HG02981 (cell line): ENCODE data around the gene WDR5B.

ENCODE experiments used
- ATAC-seq: cut with Tn5 transposase; IDR thresholded peaks from one replicate; pipeline ENCODE4 v1.9.1; 2021; ENCODE audit warnings: mild to moderate bottlenecking, moderate library complexity; ENCODE audit not compliant: unreplicated experiment

WDR5B gene

DNA sequence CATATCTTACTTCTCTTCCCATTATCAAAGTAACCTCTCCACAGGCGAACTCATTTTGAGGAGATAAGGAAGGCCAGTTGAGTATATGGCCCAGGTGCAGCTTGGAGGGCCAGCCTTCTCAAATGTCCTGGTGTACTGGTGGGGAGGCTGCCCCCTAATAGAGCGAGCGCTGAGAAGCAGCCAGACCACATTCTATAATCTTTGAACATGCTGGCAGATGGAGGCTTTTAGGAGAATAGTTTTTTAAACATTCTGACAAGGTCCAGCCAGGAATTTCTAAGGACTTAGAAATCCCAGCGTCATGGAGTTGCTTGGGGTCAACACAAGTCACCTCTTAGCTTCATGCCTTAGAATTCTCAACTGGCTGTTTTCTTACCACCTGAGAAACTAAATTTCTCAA is 5.8 kb downstream of the WDR5B start:
- no peak for ATAC-seq

DNA sequence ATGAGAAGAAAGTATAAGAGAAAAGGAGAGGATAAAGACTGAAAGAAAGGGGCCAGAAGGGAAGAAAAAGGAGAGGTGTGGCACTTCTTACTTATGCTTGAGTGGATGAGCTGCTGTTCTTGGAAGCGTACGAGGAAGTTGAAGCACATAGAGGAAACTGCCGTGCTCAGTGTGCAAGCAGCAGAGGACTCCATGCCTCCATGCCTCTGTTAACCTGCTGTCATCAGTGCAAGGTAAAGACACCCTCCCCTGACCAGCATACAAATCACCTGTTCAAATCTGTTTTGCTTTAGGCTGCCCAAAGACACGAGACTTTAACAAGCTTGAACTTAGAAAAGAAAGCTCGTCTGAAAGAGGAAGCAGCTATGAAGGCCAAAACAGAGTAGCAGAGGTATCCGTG is 6.4 kb downstream of the WDR5B start:
- no peak for ATAC-seq

DNA sequence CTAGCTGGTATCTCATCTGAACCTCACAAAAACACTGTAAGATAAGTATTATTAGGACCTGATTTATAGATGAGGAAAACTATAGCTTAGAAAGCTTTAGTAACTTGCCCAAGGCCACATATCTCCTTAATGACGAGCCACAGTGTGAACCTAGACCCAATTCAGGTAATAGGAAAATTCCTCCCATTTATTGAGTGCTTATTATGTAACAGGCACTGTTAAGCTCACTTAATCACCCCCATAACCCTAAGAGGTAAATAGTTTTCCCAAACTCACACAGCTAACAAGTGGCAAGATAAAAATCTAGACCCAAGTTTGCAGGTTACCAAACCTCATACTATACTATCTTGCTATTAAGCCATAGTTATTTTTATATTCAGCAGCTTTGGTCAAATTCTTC is 7.9 kb downstream of the WDR5B start:
- no peak for ATAC-seq

DNA sequence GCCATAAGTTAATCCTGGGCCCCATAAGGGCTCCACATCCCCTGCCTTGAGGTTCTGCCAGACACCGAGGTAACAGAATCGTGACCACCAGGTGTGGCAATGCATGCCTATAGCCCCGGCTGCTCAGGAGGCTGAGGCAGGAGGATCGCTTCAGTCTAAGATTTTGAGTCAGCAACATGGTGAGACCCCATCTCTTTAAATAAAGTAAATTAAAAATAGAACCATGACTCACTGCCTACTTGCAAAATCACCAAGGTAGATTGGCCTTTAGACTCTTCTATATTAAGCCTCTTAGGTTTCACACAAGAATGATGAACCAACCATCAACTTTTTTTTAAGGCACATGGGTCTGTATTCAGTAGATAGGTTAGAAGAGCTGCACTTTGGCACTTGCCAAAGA is 9.7 kb downstream of the WDR5B start:
- ATAC-seq: no peak

DNA sequence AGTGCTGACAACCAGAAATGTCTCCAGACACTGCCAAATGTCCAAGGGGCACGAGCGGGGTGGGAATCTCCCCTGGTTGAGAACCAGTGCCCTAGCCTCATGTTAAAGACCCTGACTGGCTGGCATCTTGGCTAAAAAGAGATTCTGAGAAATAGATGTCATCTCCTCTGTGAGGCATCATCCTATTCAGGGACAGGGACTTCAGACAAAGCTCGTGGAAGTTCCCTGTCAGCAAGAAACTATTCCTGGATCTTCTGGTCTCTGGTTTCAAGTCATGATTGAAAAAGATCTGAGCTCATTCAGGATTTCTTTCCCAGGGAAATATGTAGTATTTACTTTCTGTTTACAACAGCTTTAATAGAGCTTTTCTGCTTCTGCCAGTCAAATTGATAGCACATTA is 10.8 kb downstream of the WDR5B start:
- ATAC-seq: no peak

DNA sequence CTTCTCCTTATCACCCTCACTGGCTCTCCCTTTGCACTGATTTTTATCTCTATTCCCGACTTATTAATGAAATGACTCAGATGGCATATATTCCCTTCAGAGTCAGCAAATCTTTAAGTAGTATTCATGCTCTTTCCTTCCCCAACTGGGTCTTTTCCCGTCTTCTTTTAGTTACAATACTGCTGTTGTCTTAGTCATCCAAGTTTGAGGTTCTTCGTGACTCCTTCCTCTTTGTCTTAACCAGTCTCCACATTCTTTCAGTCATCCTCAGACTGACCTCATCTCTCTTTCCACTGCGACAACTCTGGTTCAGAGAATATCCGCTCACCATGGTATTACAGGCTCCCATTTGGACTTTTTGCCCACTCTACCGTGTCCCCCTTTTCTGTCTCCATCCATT is 12.4 kb downstream of the WDR5B start:
- no peak for ATAC-seq

DNA sequence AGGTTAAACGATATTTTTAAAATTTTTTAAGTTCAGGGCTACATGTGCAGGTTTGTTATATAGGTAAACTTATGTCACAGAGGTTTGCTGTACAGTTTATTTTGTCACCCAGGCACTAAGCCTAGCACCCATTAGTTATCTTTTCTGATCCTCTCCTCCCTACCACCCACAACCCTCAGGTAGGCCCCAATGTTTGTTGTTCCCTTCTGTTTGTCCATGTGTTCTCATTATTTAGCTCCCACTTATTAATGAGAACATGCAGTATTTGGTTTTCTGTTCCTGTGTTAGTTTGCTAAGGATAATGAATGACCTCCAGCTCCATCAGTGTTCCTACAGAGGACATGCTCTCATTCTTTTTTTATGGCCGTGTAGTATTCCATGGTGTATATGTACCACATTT is 16.9 kb downstream of the WDR5B start:
- no peak for ATAC-seq

DNA sequence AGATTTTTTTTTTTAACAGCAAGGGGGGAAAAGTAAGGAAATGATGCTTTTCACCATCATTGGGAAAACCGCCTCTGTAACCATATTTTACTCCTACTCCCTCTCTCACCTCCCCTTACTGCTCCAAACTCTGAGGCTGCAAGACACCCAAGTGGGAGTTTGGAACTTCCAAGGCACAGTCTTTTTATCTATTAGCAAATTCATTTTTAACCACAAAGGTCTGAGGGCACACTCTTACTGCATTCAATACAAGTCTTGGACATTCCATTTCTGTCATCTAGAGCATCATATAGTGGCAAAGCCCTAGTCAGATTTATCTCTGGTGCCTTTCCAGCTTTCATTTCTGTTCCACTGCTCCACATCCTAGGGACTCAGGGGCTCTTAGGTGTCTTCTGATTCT is 18.7 kb downstream of the WDR5B start:
- no peak for ATAC-seq

DNA sequence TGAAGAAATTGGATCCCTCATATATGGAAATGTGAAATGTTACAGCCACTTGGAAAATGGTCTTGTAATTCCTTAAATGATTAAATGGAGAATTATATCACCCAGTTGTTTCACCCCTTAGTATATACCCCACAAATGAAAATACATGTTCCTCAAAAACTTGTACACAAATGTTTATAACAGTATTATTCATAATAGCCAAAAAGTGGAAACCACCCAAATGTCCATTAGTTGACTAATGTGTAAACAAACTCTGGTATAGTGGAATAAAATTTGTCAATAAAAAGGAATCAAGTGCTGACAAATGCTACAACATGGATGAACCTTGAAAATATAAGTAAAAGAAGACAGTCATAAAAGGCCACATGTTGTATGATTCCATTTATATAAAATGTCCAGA is 19.4 kb downstream of the WDR5B start:
- no peak for ATAC-seq

DNA sequence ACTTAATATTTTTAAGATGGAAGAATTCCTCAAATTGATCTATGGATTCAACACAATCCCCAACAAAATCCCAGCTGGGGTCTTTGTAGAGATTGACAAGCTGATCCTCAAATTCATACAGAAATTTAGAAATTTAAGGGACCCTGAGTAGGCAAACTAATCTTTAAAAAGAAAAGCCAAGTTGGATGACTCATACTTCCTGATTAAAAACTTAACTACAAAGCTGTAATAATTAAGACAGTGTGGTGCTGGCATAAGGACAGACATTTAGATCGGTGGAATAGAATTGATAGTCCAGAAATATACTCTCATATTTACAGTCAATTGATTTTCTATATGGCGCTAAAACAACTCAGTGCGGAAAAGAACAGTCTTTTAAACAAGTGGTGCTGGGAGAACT is 20.3 kb downstream of the WDR5B start:
- ATAC-seq: no peak

DNA sequence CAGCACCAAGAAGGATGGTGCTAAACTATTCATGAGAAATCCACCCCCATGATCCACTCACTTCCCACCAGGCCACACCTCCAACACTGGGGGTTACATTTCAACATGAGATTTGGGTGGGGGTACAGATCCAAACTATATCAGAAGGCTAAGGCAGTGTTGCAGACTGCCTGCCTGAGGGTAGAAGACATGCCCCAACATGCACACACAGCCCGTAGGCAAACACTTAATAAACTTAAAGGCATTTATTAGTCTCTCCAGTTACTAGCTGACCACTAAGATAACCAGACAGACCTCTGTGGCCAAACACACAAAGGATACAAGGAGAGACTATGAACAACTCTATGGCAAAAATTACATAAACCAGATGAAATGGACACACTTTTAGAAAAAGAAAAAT is 21.7 kb downstream of the WDR5B start:
- ATAC-seq: no peak

DNA sequence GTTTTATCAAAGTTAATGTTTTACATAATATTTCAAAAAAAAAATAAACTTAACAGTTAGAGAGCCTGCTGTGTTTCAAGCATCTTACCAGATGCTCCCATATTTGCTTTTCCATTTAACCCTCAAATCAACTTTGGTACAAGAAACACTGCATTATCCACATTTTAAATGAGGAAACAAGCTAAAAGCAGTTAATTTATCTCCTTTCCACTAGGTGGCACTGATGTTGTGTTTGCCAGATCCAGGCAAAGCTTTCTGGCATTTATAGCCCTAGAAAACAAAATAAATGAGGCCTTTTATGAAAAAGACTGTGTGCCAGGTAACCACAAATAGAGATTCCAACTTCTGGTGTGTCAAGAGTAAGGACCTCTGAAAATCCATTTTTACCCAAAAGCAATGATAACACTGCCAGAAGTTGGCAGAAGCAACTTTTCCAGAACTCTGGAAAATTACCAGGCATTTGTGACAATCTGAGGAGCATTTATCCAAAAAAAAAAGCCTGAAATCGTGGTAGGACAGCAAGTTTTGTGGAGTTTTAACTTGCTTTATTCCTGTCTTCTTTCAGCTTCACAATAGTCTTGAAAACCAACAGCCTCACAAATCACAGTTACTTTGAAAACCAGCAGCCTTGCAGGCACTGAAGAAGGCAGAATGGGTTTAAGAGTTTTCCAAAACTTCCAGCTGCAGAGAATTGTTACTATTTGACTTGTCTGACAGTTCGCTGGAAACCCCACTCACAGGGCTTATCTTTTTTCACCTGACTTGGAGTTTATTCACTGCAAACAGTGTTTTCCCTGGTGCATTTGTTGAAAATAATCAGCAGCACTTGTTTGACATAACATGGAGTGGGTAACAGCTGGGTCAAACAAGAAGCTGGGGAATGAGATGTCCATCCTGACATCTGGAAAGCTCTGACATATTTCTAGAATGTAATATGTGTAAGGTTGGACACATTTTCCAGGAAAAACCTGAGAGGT is 22.7 kb downstream of the WDR5B start:
- no peak for ATAC-seq

DNA sequence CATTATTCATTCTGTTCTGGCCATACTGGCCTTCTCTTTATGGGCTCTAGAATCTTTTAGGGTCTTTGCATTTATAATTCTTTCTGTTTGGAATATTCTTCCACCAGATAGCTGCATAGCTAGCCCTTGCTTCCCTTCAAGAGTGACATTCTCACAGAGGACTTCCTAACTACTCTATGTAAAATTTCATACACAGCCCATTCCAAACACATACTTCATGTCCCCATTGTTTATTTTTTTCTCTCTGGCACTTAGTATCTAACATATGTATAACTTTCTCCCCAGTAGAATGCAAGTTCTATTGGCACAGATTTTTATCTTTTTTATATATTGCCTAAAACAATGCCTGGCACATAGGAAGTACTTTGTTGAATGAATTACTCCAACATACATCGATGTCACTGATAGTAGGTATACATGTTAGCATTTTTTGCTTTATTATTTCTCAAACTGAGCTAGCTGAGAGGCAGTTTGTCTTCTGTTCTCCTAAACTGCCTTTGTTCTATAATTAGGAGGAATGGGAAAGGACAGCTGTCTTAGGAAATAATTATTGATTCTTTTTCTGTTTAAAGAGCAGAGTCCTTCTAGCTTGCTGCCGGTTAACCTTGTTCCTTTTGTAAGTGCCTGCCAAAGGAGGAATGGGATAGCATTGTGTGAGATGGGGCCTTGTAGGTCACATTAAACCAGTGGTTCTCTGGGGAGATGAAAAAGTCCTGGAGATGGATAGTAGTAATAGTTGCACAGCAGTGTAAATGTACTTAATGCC is 24.0 kb downstream of the WDR5B start:
- ATAC-seq: no peak

DNA sequence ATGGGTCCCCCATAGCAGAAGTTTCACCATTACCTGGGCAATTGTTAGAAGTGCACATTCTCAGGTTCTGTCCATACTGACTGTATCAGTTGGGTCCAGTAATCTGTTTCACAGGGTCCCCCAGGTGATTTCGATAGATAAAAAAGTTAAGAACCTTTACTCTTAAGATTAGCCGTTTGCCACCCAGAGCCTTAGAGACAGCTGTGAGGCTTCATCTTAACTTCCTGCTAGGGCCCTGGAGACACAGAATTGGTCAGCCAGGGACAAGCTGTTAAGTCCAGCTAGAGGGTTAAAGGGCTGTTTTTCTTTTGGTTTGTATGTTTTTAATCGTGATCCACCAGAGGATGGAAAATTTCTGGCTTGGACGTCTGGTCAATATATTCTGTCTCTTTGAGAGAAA is 25.2 kb downstream of the WDR5B start:
- no peak for ATAC-seq

DNA sequence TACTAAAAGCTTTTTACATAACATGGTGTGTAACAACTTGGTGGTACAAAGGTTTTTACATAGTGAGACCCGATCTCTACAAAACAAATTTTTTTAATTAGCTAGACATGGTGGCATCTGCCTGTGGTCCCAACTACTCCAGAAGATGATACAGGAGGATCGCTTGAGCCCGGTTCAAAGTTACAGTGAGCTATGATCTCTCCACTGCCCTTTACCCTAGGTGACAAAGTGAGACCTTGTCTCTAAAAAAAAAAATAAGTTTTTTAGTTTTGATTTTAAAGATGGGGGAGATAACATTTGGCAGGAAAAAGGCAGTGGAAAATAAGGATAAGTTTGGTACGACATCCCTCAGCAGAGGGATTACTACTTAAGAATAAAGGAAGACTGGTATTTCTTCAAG is 26.0 kb downstream of the WDR5B start:
- no peak for ATAC-seq

DNA sequence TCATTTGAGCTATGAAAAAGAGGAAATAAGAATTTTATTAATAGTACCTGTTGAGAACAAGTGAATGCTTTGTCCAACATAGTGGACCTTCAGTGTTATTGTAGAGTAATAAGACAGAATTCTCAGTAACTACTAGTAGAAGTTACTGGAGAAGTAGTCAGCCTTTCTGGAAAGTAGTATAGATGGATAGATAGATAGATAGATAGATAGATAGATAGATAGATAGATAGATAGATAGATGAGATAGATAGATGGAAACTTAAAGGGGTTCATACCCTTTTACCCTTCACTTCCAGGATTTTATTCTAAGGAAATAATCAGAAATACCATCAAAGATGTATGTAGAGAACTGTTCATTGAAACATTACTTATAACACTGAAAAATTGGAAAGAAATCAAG is 26.7 kb downstream of the WDR5B start:
- no peak for ATAC-seq

DNA sequence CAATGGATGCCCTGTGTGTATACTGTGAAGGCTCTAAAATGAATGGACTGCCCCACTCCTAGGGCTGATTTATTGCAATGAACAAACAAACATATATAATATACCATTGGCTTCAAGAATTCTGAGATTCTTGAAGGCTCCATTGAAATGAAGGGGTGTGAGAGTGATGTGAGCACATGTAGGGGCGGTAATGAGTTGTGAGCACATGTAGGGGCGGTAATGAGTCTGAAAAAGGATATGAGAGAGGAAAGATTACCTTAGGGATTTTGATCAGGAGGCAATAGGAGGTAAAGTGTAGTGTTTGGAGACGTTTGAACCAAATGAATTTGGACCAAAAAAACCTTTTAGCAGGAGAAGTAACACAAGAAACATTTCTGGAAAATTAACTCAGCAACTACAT is 28.2 kb downstream of the WDR5B start:
- no peak for ATAC-seq

DNA sequence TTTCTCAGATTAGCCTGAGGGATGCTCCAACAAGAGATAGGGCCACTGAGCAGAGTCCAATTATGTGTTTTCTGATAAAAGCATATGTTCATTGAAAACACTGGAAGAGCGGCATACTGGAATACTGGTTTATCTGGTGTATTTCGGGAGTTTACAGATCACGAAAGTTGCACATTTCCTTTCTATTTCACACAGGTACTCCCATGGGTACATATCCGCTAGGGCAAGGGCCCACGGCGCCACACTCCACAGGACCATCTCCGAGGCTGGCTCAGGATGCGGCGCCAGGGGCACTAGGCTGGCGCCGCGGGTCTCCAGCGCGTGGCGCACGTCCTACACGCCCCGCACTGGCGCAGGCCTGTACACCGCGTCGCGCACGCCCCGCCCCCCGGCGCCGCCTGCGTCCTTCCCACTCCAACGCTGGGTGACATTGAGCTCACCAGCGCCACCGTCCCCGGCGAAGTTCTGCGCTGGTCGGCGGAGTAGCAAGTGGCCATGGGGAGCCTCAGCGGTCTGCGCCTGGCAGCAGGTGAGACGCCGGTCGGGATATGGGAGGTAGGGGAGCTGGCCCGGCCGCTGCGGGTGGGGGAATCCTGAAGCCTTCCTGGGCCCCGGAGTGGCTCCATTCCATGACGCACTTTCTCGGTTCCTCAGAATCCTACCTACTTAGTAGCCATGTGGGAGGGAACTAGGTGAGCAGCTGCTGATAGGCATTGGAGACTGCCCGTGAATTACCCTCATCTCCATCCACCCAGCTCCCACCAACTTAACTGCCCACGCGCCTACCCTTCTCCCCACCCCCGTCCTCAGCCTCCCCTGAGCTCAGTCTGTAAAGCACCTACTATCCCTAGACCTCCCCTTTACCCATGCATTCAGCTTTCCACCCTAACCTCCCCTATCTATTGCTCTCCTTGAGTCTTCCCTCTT is 31.8 kb downstream of the WDR5B start, which contains the start of gene FAM162A:
TSS of gene FAM162A (plus strand) at position 412 of the 927 bp plus-strand sequence. CDS start at position 496, 84 bp downstream.
- peak; percentile 94 for ATAC-seq

DNA sequence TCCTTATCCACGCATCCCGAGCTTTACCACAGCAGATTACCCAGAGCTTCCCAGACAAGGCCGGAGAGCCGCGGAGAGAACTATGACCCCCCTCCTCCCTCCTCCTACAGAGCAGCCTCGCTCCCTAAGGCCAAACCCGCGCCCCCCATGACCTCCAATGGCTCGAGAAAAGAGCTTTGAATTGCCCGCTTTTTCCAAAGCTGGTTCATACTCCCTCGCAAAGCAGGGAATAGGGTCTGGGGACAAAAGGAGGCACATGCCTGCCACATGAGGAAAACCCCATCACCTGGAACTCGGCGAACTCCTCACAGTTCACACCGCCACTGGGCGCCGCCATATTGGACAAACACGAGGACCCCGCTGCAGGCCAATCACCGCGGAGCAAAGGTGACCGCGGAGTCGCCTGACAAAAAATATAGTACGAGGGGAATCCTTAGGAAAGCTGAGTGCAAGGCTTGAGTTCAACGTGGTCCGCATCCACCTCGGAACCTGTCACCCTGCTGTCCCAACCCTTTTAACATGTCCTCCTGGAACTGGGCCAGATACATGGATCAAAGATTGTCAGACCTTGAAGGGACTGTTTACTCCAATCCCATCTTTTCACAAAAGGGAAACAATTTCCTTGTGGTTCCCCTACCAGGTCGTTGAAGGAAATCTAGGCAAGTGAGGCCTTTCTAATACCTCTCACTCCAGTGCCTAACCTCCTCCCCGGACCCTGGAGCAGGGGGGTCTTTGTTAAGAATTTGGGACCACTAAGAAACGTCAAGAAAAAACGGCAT is 32.8 kb downstream of the WDR5B start, which contains the start of gene MIX23:
TSS of gene MIX23 (minus strand) at position 344 of the 779 bp plus-strand sequence. CDS start at position 337, 7 bp downstream.
- ATAC-seq: peak; percentile 28

DNA sequence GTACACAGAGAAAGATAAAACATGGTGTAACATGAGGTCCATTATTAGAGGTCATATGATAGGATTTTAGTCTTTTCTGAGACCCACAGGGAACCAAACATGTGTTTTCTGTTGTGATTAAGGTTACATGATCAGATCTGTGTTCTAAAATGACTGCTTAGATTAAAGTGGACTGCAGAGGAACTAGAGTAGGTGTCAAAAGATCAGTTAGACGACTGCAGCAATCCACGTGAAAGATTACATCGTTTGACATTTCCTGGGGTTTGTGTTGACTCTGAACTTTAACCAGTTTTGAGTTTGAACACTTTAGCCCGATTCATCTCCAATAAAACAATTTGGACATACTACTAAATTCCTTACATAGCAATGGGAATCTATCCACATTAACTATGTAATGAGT is 37.9 kb downstream of the WDR5B start:
- no peak for ATAC-seq
